GM12878 (cell line): Measurements from ENCODE around the gene BIVM.

Experiments used
- CEBPZ ChIP-seq: fragments of 150-350 bp; IDR thresholded peaks from 2 replicates; pipeline ENCODE4 v1.6.1; 2016; ENCODE audit warnings: low read depth, low read length
- EP300 ChIP-seq, 2 experiments: fragments of 150-350 bp in 1 of 2; IDR thresholded peaks; 2 replicates each; pipeline ENCODE4 v1.6.1; 2011 to 2012; ENCODE audit warnings: low read depth in 2 of 2, low read length in 2 of 2, borderline replicate concordance in 1 of 2, improper control_type of control experiment in 1 of 2, inconsistent platforms in 1 of 2; ENCODE audit not compliant: control insufficient read depth in 1 of 2
- ETV6 ChIP-seq, 2 experiments: fragments of 450-650 bp in 1 of 2; IDR thresholded peaks in 1 of 2; conservative IDR thresholded peaks in 1 of 2; 2 replicates each; pipeline ENCODE4 v1.6.1; 2014; ENCODE audit warnings: antibody characterized with exemption in 1 of 2, borderline replicate concordance in 1 of 2, low read depth in 1 of 2, mild to moderate bottlenecking in 1 of 2, moderate library complexity in 1 of 2
- EZH2 ChIP-seq: IDR thresholded peaks from 2 replicates; pipeline ENCODE4 v1.6.1; 2012; ENCODE audit warnings: low read depth, mild to moderate bottlenecking, control low read depth, inconsistent platforms, low read length, borderline replicate concordance; ENCODE audit not compliant: control insufficient read depth
- FOS ChIP-seq: IDR thresholded peaks from 3 replicates; pipeline ENCODE4 v1.6.1; 2011; ENCODE audit warnings: borderline replicate concordance; ENCODE audit not compliant: insufficient read length; ENCODE audit errors: extremely low read depth
- POLR2A ChIP-seq: IDR thresholded peaks from 2 replicates; pipeline ENCODE4 v1.6.1; 2011; ENCODE audit warnings: low read depth, mild to moderate bottlenecking, low read length
- POLR2AphosphoS5 ChIP-seq: IDR thresholded peaks from 2 replicates; pipeline ENCODE4 v1.6.1; 2011; ENCODE audit warnings: mild to moderate bottlenecking, low read length, inconsistent platforms
- REST ChIP-seq: IDR thresholded peaks from 2 replicates; pipeline ENCODE4 v1.6.1; 2012; ENCODE audit warnings: mild to moderate bottlenecking, low read depth, low read length
- SUZ12 ChIP-seq: fragments of 200-600 bp; sonication (generic); IDR thresholded peaks from one replicate; pipeline ENCODE4 v1.6.1; 2018; ENCODE audit warnings: antibody characterized with exemption, mild to moderate bottlenecking; ENCODE audit not compliant: unreplicated experiment
- ZNF384 ChIP-seq: IDR thresholded peaks from 2 replicates; pipeline ENCODE4 v1.6.1; 2012; ENCODE audit warnings: low read depth, mild to moderate bottlenecking, low read length, improper control_type of control experiment, borderline replicate concordance

- TF ChIP-seq REST (no peak), EP300 (IDR thresholded peaks at IDR 0.05; ENCODE audit: borderline replicate concordance in 1 of 2, control insufficient read depth in 1 of 2, low read depth in 2 of 2, low read length in 2 of 2) (no peak), ETV6 (conservative IDR thresholded peaks at IDR 0.05 in 1 of 2, IDR thresholded peaks at IDR 0.05 in 1 of 2; ENCODE audit: borderline replicate concordance in 1 of 2, low read depth in 1 of 2) (no peak), SUZ12 (no peak), ZNF384 (no peak), EZH2 (no peak), POLR2AphosphoS5 (no peak), POLR2A (no peak), FOS (no peak), CEBPZ (no peak)
Measured at GRCh38 chr13:102838982-102839381, 40.1 kb downstream of the BIVM start.
